Measurements from ENCODE around the gene MICAL2. TPM values are rescaled to one million over a fixed set of nuclear protein-coding genes. Genes with fewer than 3 reads are reported as not detected.
A peak's percentile ranks its signal among the peaks of the same experiment; 100 is the strongest.

MICAL2 gene
- total RNA-seq, 1 experiment from 2014 or later: 247 TPM

GRCh38 chr11:12200991-12201985 is 90.9 kb downstream of the MICAL2 start:
- H3K4me3 ChIP-seq (ENCODE audit: low read depth, low read length): no peak overlapping the region
- Mint-ChIP-seq H3K36me3 (ENCODE audit: insufficient read depth, unreplicated experiment) (peaks cover 81% of the 10 kb centered on the region), H3K27ac (ENCODE audit: unreplicated experiment) (peak overlapping the region; percentile 92), H3K4me1 (ENCODE audit: low read depth, unreplicated experiment) (peaks cover 39% of the 10 kb centered on the region), H3K4me3 (ENCODE audit: unreplicated experiment) (peak overlapping the region; percentile 56), H3K9me3 (ENCODE audit: unreplicated experiment) (no peaks in the 10 kb centered on the region), H3K27me3 (ENCODE audit: insufficient read depth, unreplicated experiment) (no peaks in the 10 kb centered on the region)
- H3K4me1 ChIP-seq: peaks cover 56% of the 10 kb centered on the region
- intact Hi-C loops (cut with micrococcal nuclease; ENCODE audit: unreplicated experiment): loop anchor here (1.0 to 2.0 kb wide), 7 partner anchors 14 to 87 kb away; no protein-coding TSS in a partner anchor
- CTCF ChIA-PET: interaction anchor here (0.7 to 2.2 kb wide), 10 partner anchors 9 to 113 kb away, joined by 3 to 10 read pairs (median 4); no protein-coding TSS in a partner anchor
- 0 out of 2 replicates have a peak, but pooled peaks cover 7% of the 10 kb centered on the region for H3K36me3 ChIP-seq (ENCODE audit: control insufficient read depth, insufficient read depth, low read length)
- DNase-seq: peak; percentile 83 to 91
- H3K9me3 ChIP-seq: no peaks in the 10 kb centered on the region
- no peak for TF ChIP-seq CTCF (IDR thresholded peaks at IDR 0.05; ENCODE audit: insufficient read depth in 1 of 2, low read depth in 1 of 2, low read length in 1 of 2, severe bottlenecking in 1 of 2, unreplicated experiment in 1 of 2)
- TSS peak; percentile 84 for BruUV-seq (replicated peaks)
- no peaks in the 10 kb centered on the region for H3K27me3 ChIP-seq (replicated peaks; ENCODE audit: control insufficient read depth, insufficient read depth, low read length)
- POLR2A ChIA-PET: interaction anchor here (1.0 to 1.9 kb wide), 6 partner anchors 9 to 134 kb away, joined by 4 to 10 read pairs (median 8); no protein-coding TSS in a partner anchor

- Mint-ChIP-seq H3K9me3 (ENCODE audit: unreplicated experiment) (no peaks in the 10 kb centered on the region), H3K36me3 (ENCODE audit: insufficient read depth, unreplicated experiment) (peaks cover 81% of the 10 kb centered on the region), H3K27me3 (ENCODE audit: insufficient read depth, unreplicated experiment) (no peaks in the 10 kb centered on the region), H3K4me3 (ENCODE audit: unreplicated experiment) (no peak overlapping the region), H3K27ac (ENCODE audit: unreplicated experiment) (peak overlapping the region; percentile 45), H3K4me1 (ENCODE audit: low read depth, unreplicated experiment) (peaks cover 35% of the 10 kb centered on the region)
- intact Hi-C loops (cut with micrococcal nuclease; ENCODE audit: unreplicated experiment): no loop called here
- BruUV-seq (replicated peaks): no TSS peak
- CTCF ChIA-PET: no interaction called here
- no peak for DNase-seq
- H3K4me3 ChIP-seq (ENCODE audit: low read depth, low read length): no peak overlapping the region
- H3K27me3 ChIP-seq (replicated peaks; ENCODE audit: control insufficient read depth, insufficient read depth, low read length): no peaks in the 10 kb centered on the region
- H3K9me3 ChIP-seq: no peaks in the 10 kb centered on the region
- TF ChIP-seq CTCF (IDR thresholded peaks at IDR 0.05; ENCODE audit: insufficient read depth in 1 of 2, low read depth in 1 of 2, low read length in 1 of 2, severe bottlenecking in 1 of 2, unreplicated experiment in 1 of 2): no peak
- POLR2A ChIA-PET: no interaction called here
- H3K4me1 ChIP-seq: peaks cover 57% of the 10 kb centered on the region
- 0 out of 2 replicates have a peak, but pooled peaks cover 7% of the 10 kb centered on the region for H3K36me3 ChIP-seq (ENCODE audit: control insufficient read depth, insufficient read depth, low read length)
Measured at GRCh38 chr11:12202661-12203310, 92.4 kb downstream of the MICAL2 start.

- Histone ChIP-seq H3K36me3 (ENCODE audit: control insufficient read depth, insufficient read depth, low read length) (peaks cover 6% of the 10 kb centered on the region; the same call in 1 of the 2 replicates), H3K4me1 (peaks cover 50% of the 10 kb centered on the region), H3K27me3 (replicated peaks; ENCODE audit: control insufficient read depth, insufficient read depth, low read length) (no peaks in the 10 kb centered on the region), H3K9me3 (no peaks in the 10 kb centered on the region), H3K4me3 (ENCODE audit: low read depth, low read length) (no peak overlapping the region)
- Mint-ChIP-seq H3K9me3 (ENCODE audit: unreplicated experiment) (no peaks in the 10 kb centered on the region), H3K4me1 (ENCODE audit: low read depth, unreplicated experiment) (peaks cover 34% of the 10 kb centered on the region), H3K36me3 (ENCODE audit: insufficient read depth, unreplicated experiment) (peaks cover 91% of the 10 kb centered on the region), H3K27me3 (ENCODE audit: insufficient read depth, unreplicated experiment) (no peaks in the 10 kb centered on the region), H3K27ac (ENCODE audit: unreplicated experiment) (no peak overlapping the region), H3K4me3 (ENCODE audit: unreplicated experiment) (no peak overlapping the region)
- BruUV-seq (replicated peaks): no TSS peak
- no peak for DNase-seq
- ChIA-PET POLR2A (no interaction called here), CTCF (no interaction called here)
- no peak for TF ChIP-seq CTCF (IDR thresholded peaks at IDR 0.05; ENCODE audit: insufficient read depth in 1 of 2, low read depth in 1 of 2, low read length in 1 of 2, severe bottlenecking in 1 of 2, unreplicated experiment in 1 of 2)
- intact Hi-C loops (cut with micrococcal nuclease; ENCODE audit: unreplicated experiment): no loop called here
Measured at GRCh38 chr11:12204506-12204905, 94.1 kb downstream of the MICAL2 start.

Data from Caco-2 (cell line).